Measurements from ENCODE around the gene UNC13C.

The UNC13C gene

DNA sequence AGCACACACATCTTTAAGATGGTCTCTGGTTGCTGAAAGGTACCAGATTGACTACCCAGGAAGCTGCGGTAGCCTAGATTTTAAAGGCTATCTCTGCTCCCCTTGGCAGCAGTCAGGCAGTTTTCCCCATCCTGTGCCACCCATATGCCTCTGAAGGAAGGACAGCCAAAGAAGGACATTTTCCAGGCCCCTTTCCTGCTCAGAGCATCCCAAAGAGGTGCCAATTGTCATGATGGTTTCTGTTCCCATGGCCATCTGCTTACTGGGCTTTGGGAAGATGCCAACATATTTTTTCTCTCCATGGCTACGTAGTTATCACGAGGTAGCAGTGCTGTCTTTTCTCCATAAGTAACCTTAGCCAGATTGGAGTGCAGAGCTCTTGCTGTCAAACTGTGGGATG lies 39.7 kb downstream of the UNC13C start:
- no peak for DNase-seq (ENCODE audit: low read depth in 1 of 2, low spot score in 1 of 2)

DNA sequence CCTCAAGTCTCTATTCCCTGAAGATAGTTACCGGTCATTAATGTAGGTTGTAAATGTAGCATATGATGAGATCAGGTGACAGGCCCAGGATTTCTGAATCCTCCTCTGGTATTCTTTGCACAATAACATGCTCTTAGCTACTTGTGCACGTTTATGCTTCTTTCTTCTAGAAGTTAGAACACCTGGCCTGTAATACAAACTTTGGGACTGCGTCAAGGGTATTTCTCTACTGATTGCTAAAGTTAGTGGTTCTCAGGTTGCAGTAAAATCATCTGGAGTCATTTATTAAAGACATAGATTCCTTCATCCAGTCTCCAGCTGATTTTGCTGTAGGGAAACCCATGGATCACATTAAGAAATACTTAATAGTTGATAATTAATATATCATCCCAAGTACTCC lies 48.0 kb downstream of the UNC13C start:
- DNase-seq (ENCODE audit: low read depth in 1 of 2, low spot score in 1 of 2) = no peak

DNA sequence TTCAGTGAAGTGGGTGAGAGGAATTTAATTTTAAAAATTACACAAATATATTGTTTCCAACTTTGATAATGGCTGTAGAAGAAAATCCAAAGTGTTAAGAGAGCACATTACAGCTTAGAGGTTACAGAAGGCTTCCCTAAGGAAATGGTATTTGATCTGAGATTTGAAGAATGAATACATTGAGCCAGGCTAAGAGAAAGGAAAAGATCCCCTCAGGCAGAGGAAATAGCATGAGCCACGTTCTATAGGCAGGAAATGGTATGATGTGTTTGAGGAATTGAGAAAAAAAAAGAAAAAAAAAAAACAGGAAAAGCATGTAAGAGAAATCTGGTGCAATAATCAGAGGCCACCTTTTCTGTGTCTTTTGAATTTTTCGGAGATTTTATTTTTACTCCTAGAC lies 48.6 kb downstream of the UNC13C start:
- DNase-seq (ENCODE audit: low read depth in 1 of 2, low spot score in 1 of 2) = no peak

DNA sequence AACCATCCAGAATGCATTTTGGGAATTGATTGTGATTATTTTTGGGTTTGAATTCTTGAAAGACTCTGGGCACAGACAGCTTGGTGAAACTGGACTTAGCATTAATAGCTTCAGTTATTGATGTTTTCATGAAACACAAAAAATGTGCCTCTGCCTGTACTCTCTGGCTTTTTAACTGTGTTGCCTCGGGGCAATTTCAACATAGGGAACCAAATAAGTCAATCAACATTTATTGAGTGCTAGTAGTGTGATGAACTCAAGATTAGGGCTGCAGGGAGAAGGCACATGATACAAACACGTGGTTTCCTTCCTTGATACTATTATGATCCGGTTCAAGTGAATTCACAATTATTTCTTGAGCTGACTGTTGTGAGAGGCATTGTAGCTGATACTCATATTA lies 50.8 kb downstream of the UNC13C start:
- DNase-seq (ENCODE audit: low read depth in 1 of 2, low spot score in 1 of 2) = no peak

DNA sequence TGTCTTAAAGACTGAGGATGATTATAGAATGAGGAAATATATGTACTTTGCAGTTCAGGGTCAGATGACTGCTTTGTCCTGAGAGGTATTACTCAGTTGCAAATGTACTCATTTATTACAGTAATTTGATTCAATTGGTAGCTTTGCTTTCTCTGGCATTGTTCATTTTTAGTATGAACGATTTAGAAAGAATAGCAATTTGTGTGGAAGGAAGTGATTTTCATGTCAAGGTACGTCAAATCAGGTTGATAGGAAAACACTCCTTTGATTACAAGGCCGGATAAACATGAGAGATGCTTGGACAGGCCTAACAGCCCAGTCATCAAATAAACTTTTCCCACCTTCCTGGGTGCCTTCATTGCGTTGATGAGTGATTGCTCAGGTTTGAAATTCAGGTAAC lies 53.8 kb downstream of the UNC13C start:
- DNase-seq (ENCODE audit: low read depth in 1 of 2, low spot score in 1 of 2) = no peak

DNA sequence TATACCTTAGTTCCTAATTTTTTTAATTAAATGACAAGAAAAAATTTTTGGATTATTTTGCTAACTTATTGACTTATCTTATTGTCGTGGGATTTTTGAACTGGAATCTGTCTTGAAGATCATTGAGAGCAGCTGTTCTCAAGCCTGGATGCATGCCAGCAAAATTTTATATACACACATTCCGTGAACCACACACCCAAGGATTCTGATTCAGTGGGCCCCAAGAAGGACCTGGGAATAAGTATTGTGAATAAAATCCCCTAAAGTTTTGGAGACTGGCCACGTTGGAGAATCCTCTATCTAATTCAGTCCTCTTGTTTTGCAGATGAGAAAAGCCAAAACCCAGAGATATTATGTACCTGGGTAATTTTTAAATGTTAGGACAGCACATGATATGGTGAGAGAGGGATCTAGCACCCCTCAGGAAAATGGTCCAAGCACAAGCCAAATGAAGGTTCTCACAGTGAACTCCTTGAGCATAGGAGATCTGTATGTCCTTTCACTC lies 55.2 kb downstream of the UNC13C start:
- no peak for DNase-seq (ENCODE audit: low read depth in 1 of 2, low spot score in 1 of 2)

DNA sequence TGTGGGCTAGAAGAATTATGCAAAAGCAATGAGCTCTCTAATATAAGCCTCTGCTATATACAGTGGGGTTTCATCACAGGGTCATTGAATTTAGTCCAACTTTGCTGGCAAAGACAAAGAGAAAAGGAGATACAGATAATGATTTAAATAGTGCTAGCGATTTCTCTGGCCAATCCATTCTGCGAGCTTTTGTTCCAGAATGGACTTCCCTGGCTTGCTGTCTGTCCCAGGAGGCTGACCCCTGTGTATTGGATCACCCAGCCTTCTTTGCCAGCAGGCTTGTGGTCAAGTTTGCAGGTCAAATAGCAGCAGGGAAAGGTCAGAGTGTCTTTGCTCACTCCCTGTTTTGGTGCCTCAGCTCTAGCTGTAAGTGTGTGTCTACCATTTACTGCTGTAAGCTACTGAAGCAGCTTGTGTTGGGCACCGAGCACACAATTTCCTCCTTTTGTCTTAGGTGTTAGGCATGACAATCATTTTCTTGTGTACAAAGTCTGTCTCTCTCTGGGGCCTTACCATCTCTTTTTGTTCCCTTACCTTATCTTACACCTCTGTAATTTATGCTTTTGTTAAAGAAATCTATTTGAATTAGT lies 55.7 kb downstream of the UNC13C start:
- no peak for DNase-seq (ENCODE audit: low read depth in 1 of 2, low spot score in 1 of 2)

DNA sequence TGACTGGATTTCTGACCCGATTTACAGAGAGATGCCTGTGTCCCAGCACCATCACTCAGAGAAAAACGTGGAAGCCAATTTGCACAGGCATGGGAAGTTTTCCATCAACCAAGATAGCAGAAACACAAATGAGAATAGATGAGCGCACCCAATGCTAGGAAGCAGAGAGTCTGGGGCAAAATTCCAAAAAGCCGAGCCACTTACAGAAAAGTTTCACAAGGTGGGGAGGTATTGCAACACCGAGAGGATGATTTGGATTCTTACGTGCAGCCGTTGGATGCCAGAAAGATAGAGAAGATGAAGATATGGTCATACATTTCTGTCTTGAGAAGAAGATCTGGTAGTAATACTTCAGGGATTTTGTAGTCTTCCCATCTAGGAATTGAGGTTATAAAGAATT lies 57.4 kb downstream of the UNC13C start:
- no peak for DNase-seq (ENCODE audit: low read depth in 1 of 2, low spot score in 1 of 2)

DNA sequence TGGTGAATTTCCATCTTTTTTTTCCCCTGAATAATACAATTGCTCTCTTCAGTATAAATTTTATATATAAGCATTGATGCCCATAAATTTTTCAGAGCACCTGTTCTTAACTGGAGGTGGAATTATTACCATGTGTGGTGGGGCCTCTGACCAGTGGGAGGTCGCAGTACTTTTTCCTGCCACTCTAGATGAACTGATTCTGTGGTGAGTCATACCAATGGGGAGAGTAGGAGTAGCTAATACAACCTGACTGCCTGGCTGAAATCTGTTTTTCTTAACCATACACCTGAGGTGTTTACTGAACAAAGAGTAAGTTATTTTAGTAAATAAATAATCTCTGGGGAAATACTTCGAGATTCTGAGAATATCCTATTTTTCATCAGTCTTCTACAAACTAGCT lies 67.2 kb downstream of the UNC13C start:
- DNase-seq (ENCODE audit: low read depth in 1 of 2, low spot score in 1 of 2) = no peak

DNA sequence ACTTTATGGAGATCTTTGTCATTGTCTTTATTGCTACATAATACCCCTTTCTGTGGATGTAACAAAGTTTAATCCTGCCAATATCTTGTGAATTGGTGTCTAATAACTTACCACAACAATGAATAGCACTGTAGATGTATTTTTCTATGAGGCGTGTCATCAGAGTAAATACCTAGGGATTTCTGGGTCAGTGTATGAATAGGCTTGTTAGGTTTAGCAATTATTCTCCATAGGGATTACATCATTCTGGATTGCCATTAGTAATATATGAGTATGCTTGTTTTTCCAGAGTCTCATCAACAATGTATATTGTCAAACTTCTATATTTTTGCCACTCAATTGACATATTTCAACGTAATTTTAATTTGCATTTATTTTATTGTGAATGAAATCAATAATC lies 67.9 kb downstream of the UNC13C start:
- no peak for DNase-seq (ENCODE audit: low read depth in 1 of 2, low spot score in 1 of 2)

DNA sequence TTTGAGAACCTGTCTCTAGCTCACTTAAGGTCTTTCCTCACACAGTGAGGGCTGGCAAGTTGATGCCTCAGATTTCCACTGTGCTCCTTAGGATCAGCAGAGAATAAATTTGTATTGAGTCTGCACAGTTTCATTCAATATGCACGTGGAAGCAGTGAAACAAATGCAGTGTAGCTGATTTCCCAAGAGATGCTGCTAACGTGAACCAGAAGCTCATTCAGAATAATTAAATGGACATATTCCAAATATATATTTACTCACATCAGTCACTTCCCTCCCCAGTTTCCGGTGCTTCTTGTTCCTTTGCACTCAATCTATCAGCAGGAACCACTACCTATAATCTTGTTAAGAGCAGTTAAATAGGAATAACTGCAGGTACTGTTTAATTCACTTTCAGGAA lies 86.1 kb downstream of the UNC13C start:
- no peak for DNase-seq (ENCODE audit: low read depth in 1 of 2, low spot score in 1 of 2)

DNA sequence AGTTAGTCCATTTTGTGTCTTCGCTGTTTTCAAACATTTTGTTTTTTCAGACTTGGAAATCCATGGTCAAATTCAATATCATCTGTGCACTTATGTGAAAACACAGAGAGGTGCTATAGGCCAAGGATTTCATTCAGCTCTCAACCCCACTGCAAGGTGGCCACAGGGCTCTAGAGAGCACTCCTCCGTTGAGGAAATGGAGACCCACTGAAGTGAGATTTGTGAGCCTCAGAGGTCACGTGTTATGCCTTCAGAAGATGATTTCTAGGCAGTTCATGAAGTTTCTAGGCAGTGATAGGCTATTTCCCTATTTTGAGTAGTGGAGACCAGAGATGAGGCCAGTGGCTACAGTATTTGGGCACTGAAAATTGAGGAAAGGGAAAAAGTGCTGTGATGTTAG lies 88.2 kb downstream of the UNC13C start:
- no peak for DNase-seq (ENCODE audit: low read depth in 1 of 2, low spot score in 1 of 2)

DNA sequence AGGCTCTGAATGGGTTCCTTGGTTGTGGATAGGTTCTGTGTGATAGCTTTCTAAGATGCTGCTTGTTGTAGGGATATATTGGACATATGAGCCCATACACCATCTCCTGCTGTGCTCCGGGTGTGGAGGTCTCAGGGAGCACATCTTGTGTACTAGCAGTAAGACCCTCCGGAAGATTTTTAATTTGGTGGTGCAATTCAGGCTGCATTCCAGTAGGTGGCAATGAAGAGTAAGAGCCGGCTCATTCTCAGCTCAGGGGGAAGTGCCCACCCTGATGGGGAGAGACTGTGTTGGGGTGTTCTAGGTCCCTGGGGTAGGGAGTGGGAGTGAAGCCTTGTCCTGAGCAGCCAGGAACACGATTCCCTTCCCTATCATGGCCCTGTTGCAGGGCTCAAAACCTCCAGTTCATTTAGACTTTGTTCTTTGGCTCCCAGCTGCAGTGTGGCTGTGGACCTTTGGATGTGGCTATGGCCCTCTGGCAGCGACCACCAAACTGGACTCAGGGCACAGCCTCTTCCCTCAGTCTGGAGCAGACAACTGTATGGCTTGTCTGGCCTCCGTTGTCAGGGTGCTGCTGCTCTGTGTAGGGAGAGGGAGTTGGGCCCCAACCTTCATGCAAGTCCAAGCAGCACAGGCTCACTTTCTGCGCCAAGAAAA lies 104.7 kb downstream of the UNC13C start:
- no peak for DNase-seq (ENCODE audit: low read depth in 1 of 2, low spot score in 1 of 2)

DNA sequence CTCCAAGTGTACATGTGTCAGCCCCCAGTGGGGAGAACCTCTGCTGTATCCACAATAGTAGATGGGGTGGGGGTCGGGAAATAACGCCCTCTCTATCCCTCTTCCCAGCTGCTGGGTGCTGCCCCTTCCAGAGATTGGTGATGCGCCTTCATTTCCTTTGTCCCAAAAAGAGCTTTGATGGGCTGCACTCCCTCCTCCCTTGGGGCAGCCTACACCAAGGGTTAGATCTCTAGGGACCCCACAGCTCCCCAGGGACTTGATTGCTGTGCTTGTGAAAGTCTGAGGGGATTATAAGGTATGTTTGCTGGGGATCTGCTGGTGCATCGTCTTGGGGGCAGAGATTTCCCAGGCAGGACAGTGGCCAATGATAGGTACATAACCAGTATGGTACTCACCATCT lies 105.3 kb downstream of the UNC13C start:
- DNase-seq (ENCODE audit: low read depth in 1 of 2, low spot score in 1 of 2) = no peak

DNA sequence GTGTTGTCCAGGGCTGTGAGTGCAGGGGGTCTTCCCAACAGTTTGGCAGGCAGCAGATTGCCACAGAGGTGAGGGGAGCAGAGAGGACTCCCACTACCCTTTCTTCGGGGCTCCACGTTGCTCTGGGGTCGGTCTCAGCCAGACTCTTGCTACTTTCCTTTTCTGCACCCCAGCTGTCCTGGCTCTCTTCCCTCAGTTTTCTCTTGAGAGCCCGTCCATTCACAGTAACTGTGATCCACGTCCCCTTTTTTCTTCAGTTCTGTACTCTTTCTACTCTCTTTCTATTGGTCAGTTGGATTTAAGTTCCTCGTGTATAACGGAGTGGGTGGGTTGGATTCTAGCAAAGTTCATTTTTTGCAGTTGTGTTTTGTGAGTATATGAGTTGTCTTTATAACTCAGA lies 105.8 kb downstream of the UNC13C start:
- DNase-seq (ENCODE audit: low read depth in 1 of 2, low spot score in 1 of 2) = no peak

DNA sequence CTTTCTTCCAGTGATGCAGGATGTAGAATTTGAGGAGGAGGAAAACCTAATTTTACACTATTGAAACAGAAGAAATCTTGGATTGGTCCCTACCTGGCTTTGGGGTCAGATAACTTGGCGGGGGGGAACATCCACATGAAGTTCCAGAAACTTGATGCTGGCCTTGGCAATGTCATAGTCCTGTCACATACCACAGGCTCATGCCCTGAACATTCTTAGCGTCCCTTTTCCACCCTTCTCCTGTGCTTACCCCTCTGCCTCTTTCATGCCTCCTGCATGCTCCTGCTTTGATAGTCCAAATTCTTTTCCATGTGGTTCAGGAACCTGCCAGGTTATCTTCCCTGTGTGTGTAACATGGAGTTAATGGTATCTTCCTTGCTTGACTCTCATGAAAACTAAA lies 110.6 kb downstream of the UNC13C start:
- DNase-seq (ENCODE audit: low read depth in 1 of 2, low spot score in 1 of 2) = no peak

DNA sequence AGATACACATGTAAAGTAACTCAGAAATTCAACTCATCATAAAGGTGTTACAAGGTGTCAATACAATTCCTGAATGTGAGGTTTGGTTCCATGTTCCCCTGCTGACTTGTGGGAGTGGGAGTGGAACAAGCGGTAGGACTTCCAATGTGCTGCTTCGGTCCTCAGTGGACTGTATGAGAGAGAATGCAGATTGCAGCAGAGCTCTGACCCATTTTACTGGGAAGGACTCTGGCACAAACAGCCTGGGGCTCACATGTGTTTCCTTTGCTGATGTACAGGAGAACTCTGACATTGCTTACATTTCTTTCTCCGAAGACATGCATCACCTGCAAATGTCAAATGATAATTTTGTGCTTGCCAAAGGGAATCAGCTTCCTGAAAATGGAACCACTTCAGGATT lies 111.5 kb downstream of the UNC13C start:
- no peak for DNase-seq (ENCODE audit: low read depth in 1 of 2, low spot score in 1 of 2)

DNA sequence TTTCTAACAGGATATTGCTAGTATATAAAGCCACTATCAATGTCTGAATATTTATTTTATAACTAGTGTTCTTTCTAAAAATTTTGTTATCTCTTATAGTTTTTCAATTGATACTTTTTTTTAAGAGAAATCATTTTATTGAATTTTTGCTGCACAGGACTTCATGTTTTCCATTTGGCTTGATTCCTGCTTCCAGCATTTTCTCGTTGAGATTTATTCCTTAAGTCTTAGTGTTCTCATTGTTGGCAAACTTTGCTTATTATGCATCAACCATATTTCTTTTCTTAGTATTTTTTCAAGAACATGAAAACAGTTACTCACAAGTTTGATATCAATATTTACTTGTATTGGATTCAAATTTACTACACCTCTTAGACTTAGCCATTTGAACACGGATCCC lies 113.4 kb downstream of the UNC13C start:
- no peak for DNase-seq (ENCODE audit: low read depth in 1 of 2, low spot score in 1 of 2)

DNA sequence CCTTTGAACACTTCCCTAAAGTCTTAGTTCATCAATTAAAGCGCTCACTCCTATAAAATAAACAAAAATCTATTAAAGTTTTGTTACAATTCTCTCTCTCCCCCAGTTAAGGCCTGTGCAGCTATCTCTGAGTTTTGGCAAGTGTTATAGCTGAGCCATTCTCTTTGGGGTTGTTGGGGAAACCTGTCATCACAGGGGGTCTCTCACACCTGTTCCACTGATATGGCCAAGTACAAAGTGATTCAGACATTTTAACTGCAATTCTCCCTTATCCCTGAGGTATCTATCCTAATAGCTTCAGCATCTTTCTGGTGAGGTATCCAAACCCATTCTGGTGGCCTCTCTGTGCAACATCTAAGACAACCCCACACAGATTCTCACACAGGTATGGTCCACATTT lies 116.4 kb downstream of the UNC13C start:
- no peak for DNase-seq (ENCODE audit: low read depth in 1 of 2, low spot score in 1 of 2)

DNA sequence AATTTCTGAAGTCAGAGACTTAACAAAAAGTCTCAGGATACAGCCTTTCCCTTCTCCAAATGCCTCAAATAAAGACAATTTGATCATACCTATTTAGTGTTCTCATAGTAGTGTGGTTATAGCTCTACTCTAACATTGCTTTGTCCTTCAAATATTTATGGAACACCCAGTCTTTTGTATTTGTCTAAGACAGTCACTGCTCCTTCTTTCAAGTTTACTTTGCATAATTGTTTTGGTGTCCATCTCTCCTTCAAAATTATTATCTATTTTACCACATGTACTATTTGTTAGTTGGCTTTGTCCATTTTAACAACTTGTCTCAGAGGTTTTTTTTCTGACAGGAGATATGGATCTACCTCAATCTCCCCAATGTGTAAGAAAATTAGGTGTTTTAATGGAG lies 118.8 kb downstream of the UNC13C start:
- no peak for DNase-seq (ENCODE audit: low read depth in 1 of 2, low spot score in 1 of 2)

DNA sequence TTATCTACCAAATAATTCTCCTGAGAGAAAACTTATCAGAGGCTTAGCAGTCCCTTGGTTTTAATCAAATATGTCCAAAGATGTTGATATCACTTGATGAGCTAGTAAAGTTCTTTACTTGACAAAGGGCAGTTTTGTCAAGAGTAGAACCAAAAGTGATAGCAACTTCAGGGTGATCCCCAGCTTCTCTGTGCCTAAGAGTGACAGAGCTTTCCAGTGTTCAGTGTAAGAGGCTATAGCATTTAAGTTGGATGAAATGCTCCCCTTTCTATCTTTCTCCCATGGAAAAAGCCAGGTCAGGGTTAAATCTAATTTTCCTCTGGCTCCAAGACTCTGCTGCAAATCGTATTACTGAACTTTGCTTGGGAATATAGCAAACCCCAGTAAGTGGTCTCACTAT lies 120.8 kb downstream of the UNC13C start:
- DNase-seq (ENCODE audit: low read depth in 1 of 2, low spot score in 1 of 2) = no peak

DNA sequence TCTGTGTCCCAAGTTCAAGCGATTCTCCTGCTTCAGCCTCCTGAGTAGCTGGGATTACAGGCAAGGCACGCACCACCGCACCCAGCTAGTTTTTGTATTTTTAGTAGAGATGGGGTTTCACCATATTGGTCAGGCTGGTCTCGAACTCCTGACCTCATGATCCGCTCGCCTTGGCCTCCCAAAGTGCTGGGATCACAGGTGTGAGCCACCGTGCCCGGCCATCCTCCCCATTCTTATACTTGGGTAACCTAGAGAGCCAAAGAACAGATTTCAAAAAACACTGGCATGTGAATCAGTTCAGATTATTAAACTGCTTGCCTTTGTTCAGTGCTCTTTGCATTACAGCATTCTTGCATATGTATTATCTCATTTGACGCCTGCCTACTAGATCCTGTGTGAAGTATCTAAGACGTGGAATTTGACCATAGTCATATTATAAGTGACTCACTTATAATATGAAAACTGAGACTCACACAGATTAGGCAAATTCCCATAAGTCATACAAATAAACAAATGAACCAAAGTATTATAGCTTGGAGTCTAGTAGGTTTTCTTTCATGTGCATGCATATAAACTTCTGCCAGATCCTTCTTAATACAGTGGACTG lies 123.5 kb downstream of the UNC13C start:
- DNase-seq (ENCODE audit: low read depth in 1 of 2, low spot score in 1 of 2) = no peak

DNA sequence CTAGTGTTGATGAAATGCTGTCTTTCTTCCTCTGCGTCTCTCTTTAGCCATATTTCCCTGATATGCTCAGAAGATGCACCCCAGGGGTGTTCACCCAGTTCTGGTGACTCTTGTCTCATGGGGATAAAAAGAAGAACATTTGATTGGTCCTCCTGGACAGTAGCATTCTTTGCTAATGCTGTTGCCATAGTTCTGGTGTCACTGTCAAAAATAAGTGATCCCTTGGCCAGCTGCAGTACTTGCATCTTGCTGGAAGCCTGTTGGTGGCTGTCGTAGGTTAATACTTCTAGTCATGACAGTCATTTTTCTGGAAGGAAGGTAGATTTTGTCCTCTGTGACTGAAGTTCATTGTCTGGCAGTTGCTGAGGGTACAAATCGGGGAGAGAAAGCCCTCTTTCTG lies 124.5 kb downstream of the UNC13C start:
- no peak for DNase-seq (ENCODE audit: low read depth in 1 of 2, low spot score in 1 of 2)

All from activated T-helper 1 cell treated with anti-CD3 and anti-CD28 coated beads, Interleukin-2, amount 50 U/mL, for 16 hours (primary cell).